Gastrocnemius medialis (tissue), 4 donors: ENCODE data around the gene SCD5. TPM values are rescaled to one million over a fixed set of nuclear protein-coding genes. Genes with fewer than 3 reads are reported as not detected.

Source experiments
- ATAC-seq, 2 donors: fragments of 150-250 bp; one replicate each; pipeline ENCODE4 v1.9.1; 2016
- DNase-seq, 2 donors: peaks; one replicate each; pipeline ENCODE4 v3.0.0-alpha.2; 2019
- H3K27ac ChIP-seq, 4 donors: fragments of 200-600 bp; sonication (generic); 1 replicate in 1 of 4; 2 replicates in 3 of 4; pipeline ENCODE4 v1.5.1; 2016 to 2018; ENCODE audit warnings: mild to moderate bottlenecking in 2 of 4, moderate library complexity in 1 of 4
- H3K27me3 ChIP-seq, 3 donors: fragments of 200-600 bp; sonication (generic) in 2 of 3; 1 replicate in 1 of 3; 2 replicates in 2 of 3; pipeline versions ENCODE4 v1.5.1 to v1.6.0; 2016 to 2019; ENCODE audit warnings: mild to moderate bottlenecking in 1 of 3, moderate library complexity in 1 of 3
- H3K36me3 ChIP-seq, 2 donors: fragments of 200-600 bp; sonication (generic) in 1 of 2; one replicate each; pipeline ENCODE4 v1.5.1; 2017 to 2018
- H3K4me1 ChIP-seq, 2 donors: fragments of 200-600 bp; sonication (generic) in 1 of 2; one replicate each; pipeline ENCODE4 v1.5.1; 2016 to 2017; ENCODE audit warnings: mild to moderate bottlenecking in 2 of 2
- H3K4me3 ChIP-seq, 4 donors: fragments of 200-600 bp; sonication (generic) in 3 of 4; 1 replicate in 1 of 4; 2 replicates in 3 of 4; pipeline ENCODE4 v1.5.1; 2016 to 2019; ENCODE audit warnings: mild to moderate bottlenecking in 2 of 4
- H3K9me3 ChIP-seq, 3 donors: fragments of 200-600 bp; sonication (generic) in 2 of 3; 1 replicate in 1 of 3; 2 replicates in 2 of 3; pipeline ENCODE4 v1.5.1; 2016 to 2019
- POLR2A ChIP-seq, 2 donors: fragments of 450-650 bp; IDR thresholded peaks; one replicate each; pipeline ENCODE4 v1.6.1; 2017; ENCODE audit warnings: antibody characterized with exemption in 2 of 2, mild to moderate bottlenecking in 2 of 2, moderate library complexity in 2 of 2
- in situ Hi-C, 4 donors: fragments of 200-750 bp; cut with MboI; loops; one replicate each; pipeline versions ENCODE4 v1.15.0 to v1.8.0; 2017; ENCODE audit warnings: low sequenced_read_pairs in 4 of 4
- intact Hi-C: fragments of 100-400 bp; cut with DNase I; formaldehyde crosslinking; loops from one replicate; pipeline ENCODE4 v1.15.1; 2023; ENCODE audit warnings: low total_unique reads
- total RNA-seq, 4 donors: library from RNA; depleted of rRNA; stranded (reverse); fragments of >200 nt; gene quantifications; one replicate each; pipeline versions ENCODE4 v1.1.0 to v1.2.3, GENCODE V29; 2016
- TF ChIP-seq, protein P1 (sequence below), 5 experiments: fragments of 450-650 bp in 3 of 5; fragments of 200-600 bp in 2 of 5; sonication (generic) in 2 of 5; IDR thresholded peaks in 4 of 5; conservative IDR thresholded peaks in 1 of 5; 1 replicate in 4 of 5; 2 replicates in 1 of 5; pipeline ENCODE4 v1.5.1; 2016 to 2019; ENCODE audit warnings: antibody characterized with exemption in 5 of 5, mild to moderate bottlenecking in 3 of 5, moderate library complexity in 3 of 5

SCD5 gene
- total RNA-seq, 4 donors from 2014 or later, result 0.68 to 2.4 (median 1.4) TPM

- intact Hi-C loops, result no loop called here
- no peak for TF ChIP-seq POLR2A (IDR thresholded peaks at IDR 0.05)
- TF ChIP-seq, protein P1, sequence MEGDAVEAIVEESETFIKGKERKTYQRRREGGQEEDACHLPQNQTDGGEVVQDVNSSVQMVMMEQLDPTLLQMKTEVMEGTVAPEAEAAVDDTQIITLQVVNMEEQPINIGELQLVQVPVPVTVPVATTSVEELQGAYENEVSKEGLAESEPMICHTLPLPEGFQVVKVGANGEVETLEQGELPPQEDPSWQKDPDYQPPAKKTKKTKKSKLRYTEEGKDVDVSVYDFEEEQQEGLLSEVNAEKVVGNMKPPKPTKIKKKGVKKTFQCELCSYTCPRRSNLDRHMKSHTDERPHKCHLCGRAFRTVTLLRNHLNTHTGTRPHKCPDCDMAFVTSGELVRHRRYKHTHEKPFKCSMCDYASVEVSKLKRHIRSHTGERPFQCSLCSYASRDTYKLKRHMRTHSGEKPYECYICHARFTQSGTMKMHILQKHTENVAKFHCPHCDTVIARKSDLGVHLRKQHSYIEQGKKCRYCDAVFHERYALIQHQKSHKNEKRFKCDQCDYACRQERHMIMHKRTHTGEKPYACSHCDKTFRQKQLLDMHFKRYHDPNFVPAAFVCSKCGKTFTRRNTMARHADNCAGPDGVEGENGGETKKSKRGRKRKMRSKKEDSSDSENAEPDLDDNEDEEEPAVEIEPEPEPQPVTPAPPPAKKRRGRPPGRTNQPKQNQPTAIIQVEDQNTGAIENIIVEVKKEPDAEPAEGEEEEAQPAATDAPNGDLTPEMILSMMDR (IDR thresholded peaks at IDR 0.05 in 4 of 5, conservative IDR thresholded peaks at IDR 0.05 in 1 of 5), result no peak
- ATAC-seq (no peak), DNase-seq (peak in 1 of 2 donors; percentile 30)
- Histone ChIP-seq H3K4me3 (no peak overlapping the region), H3K27ac (no peak overlapping the region), H3K27me3 (no peaks in the 10 kb centered on the region), H3K36me3 (no peaks in the 10 kb centered on the region), H3K9me3 (no peaks in the 10 kb centered on the region), H3K4me1 (no peaks in the 10 kb centered on the region)
- in situ Hi-C loops, result no loop called here
These were observed 94.4 kb downstream of the SCD5 start for GRCh38 chr4:82704156-82704555.

- H3K4me1 ChIP-seq, result no peaks in the 10 kb centered on the region
- H3K36me3 ChIP-seq, result no peaks in the 10 kb centered on the region
- ATAC-seq (no peak), DNase-seq (no peak)
- H3K27ac ChIP-seq, result no peak overlapping the region
- TF ChIP-seq POLR2A (IDR thresholded peaks at IDR 0.05), result no peak
- TF ChIP-seq, protein P1 (IDR thresholded peaks at IDR 0.05 in 4 of 5, conservative IDR thresholded peaks at IDR 0.05 in 1 of 5), result no peak
- in situ Hi-C loops, result no loop called here
- H3K9me3 ChIP-seq, result no peaks in the 10 kb centered on the region
- no peak overlapping the region for H3K4me3 ChIP-seq
- intact Hi-C loops, result no loop called here
- H3K27me3 ChIP-seq, result no peaks in the 10 kb centered on the region
These were observed 100.2 kb downstream of the SCD5 start for GRCh38 chr4:82698412-82698811.

- Histone ChIP-seq H3K27ac (no peak overlapping the region), H3K36me3 (no peaks in the 10 kb centered on the region), H3K4me3 (no peak overlapping the region), H3K9me3 (no peaks in the 10 kb centered on the region), H3K27me3 (no peaks in the 10 kb centered on the region), H3K4me1 (no peaks in the 10 kb centered on the region)
- TF ChIP-seq, protein P1 (IDR thresholded peaks at IDR 0.05 in 4 of 5, conservative IDR thresholded peaks at IDR 0.05 in 1 of 5), result no peak
- TF ChIP-seq POLR2A (IDR thresholded peaks at IDR 0.05), result no peak
- ATAC-seq (no peak), DNase-seq (no peak)
- in situ Hi-C loops (no loop called here), intact Hi-C loops (no loop called here)
These were observed 101.0 kb downstream of the SCD5 start for GRCh38 chr4:82697561-82697960.

DNA sequence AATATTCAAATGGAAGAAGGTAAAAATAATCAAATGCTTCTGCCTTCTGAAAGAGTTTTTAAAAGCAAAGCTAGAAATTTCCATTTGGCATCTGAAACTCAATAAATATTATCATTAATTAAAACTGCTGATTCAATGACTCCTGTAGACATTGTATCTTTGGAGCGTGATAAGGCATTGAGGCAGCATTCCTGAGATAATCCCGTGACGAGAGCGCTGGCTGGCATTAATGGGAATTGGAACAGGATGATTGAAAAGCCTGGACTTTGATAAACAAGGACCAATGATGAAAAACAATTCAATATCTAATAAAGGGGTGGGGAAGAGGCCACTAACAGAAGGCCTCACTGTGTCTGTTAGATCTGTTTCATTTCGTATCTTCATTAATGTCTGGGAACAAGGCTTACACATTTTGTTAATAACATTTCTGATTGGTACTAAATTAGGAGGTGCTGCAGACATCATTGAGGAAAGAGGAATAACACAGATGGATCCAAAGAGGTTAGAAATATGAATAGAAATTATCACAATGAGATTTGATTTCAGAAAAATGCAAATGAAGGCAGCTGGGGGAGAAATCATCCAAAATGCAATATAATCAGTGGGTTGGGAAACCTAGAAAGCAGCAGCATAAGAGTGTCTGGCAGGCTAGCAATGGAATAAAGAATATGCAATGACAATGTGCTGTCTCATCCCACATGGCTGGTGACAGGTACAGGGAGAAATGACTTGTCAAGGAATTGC, 102.3 kb downstream of the SCD5 start:
- Histone ChIP-seq H3K4me3 (no peak overlapping the region), H3K27ac (no peak overlapping the region), H3K9me3 (no peaks in the 10 kb centered on the region), H3K4me1 (no peaks in the 10 kb centered on the region), H3K27me3 (no peaks in the 10 kb centered on the region), H3K36me3 (no peaks in the 10 kb centered on the region)
- intact Hi-C loops, result no loop called here
- TF ChIP-seq, protein P1 (IDR thresholded peaks at IDR 0.05 in 4 of 5, conservative IDR thresholded peaks at IDR 0.05 in 1 of 5), result no peak
- no peak for TF ChIP-seq POLR2A (IDR thresholded peaks at IDR 0.05)
- no peak for DNase-seq
- ATAC-seq, result no peak
- in situ Hi-C loops, result no loop called here

- Histone ChIP-seq H3K36me3 (no peaks in the 10 kb centered on the region), H3K4me3 (no peak overlapping the region), H3K4me1 (no peaks in the 10 kb centered on the region), H3K9me3 (no peaks in the 10 kb centered on the region), H3K27me3 (no peaks in the 10 kb centered on the region), H3K27ac (no peak overlapping the region)
- TF ChIP-seq POLR2A (IDR thresholded peaks at IDR 0.05), result no peak
- TF ChIP-seq, protein P1 (IDR thresholded peaks at IDR 0.05 in 4 of 5, conservative IDR thresholded peaks at IDR 0.05 in 1 of 5), result no peak
- no peak for ATAC-seq
- intact Hi-C loops (no loop called here), in situ Hi-C loops (no loop called here)
- no peak for DNase-seq
These were observed 103.7 kb downstream of the SCD5 start for GRCh38 chr4:82694892-82695291.
